IMR-90 (cell line): ENCODE measurements around the gene ZDHHC24. TPM values are rescaled to one million over a fixed set of nuclear protein-coding genes. Genes with fewer than 3 reads are reported as not detected.

Source experiments
- ATAC-seq: fragments of 200-7000 bp; cut with Tn5 transposase; 2 replicates; pipeline ENCODE4 v1.9.1; 2020; ENCODE audit warnings: low read depth, mild to moderate bottlenecking, moderate library complexity
- Bru-seq: library from RNA; stranded (reverse); fragments of 400-500 nt; gene quantifications from one replicate; lab custom pipeline; 2021; lab: Mats Ljungman, UMichigan
- BruChase-seq, 2 experiments: library from RNA; stranded (reverse); fragments of 400-500 nt; gene quantifications; one replicate each; lab custom pipeline; 2021; lab: Mats Ljungman, UMichigan
- BruUV-seq: library from RNA; stranded (reverse); fragments of 400-500 nt; replicated peaks from 2 replicates; lab custom pipeline; 2021; lab: Mats Ljungman, UMichigan
- CTCF ChIA-PET: fragments of 300-600 bp; formaldehyde crosslinking; extraction: SDS; loops from one replicate; lab custom pipeline; 2021; ENCODE audit warnings: antibody characterized with exemption; lab: Yijun Ruan, JAX
- POLR2A ChIA-PET: fragments of 300-600 bp; sonication (Branson Sonifier 250); formaldehyde crosslinking; loops from one replicate; lab custom pipeline; 2022; ENCODE audit warnings: antibody characterized with exemption; ENCODE audit not compliant: unreplicated experiment; lab: Charles Lee
- DNase-seq: peaks from one replicate; pipeline ENCODE4 v3.0.0; 2013
- H2AFZ ChIP-seq: replicated peaks from 2 replicates; pipeline ENCODE3; 2013; ENCODE audit warnings: low read length, mild to moderate bottlenecking; ENCODE audit not compliant: poor library complexity
- H2AK5ac ChIP-seq: 2 replicates; pipeline ENCODE4 v1.6.1; 2013; ENCODE audit warnings: low read depth, low read length, inconsistent platforms
- H2AK9ac ChIP-seq: replicated peaks from 2 replicates; pipeline ENCODE3; 2013; ENCODE audit warnings: mild to moderate bottlenecking, low read depth, low read length, moderate library complexity; ENCODE audit not compliant: poor library complexity
- H2BK120ac ChIP-seq: 2 replicates; pipeline ENCODE4 v1.6.1; 2013; ENCODE audit warnings: low read depth, low read length, inconsistent platforms
- H2BK15ac ChIP-seq: 3 replicates; pipeline ENCODE4 v1.6.1; 2013; ENCODE audit warnings: low read depth, low read length, inconsistent platforms
- H2BK20ac ChIP-seq: 2 replicates; pipeline ENCODE4 v1.6.1; 2013; ENCODE audit warnings: low read depth, mild to moderate bottlenecking, inconsistent platforms, low read length, moderate library complexity
- H2BK5ac ChIP-seq: 2 replicates; pipeline ENCODE4 v1.6.1; 2013; ENCODE audit warnings: mild to moderate bottlenecking, low read depth, low read length, inconsistent platforms; ENCODE audit not compliant: poor library complexity, severe bottlenecking
- H3K14ac ChIP-seq: replicated peaks from 2 replicates; pipeline ENCODE4 v1.6.1; 2013; ENCODE audit warnings: low read depth, low read length, inconsistent platforms
- H3K18ac ChIP-seq: 2 replicates; pipeline ENCODE4 v1.6.1; 2013; ENCODE audit warnings: low read depth, low read length, control low read depth
- H3K23ac ChIP-seq: 2 replicates; pipeline ENCODE4 v1.6.1; 2013; ENCODE audit warnings: low read depth, low read length, inconsistent platforms
- H3K27ac ChIP-seq: 2 replicates; pipeline ENCODE4 v1.5.1; 2013; ENCODE audit warnings: mild to moderate bottlenecking, control low read depth, low read length; ENCODE audit not compliant: insufficient read depth
- H3K27me3 ChIP-seq: 2 replicates; pipeline ENCODE4 v1.6.1; 2013; ENCODE audit warnings: low read length; ENCODE audit not compliant: control insufficient read depth, insufficient read depth
- H3K36me3 ChIP-seq: 2 replicates; pipeline ENCODE4 v1.6.1; 2013; ENCODE audit warnings: low read length, mixed read lengths; ENCODE audit not compliant: control insufficient read depth, insufficient read depth
- H3K4ac ChIP-seq: 2 replicates; pipeline ENCODE4 v1.6.1; 2013; ENCODE audit warnings: low read depth, low read length, inconsistent platforms
- H3K4me1 ChIP-seq: 2 replicates; pipeline ENCODE4 v1.6.1; 2013; ENCODE audit warnings: low read length, mixed read lengths; ENCODE audit not compliant: control insufficient read depth, insufficient read depth
- H3K4me2 ChIP-seq: 2 replicates; pipeline ENCODE4 v1.6.1; 2013; ENCODE audit warnings: low read depth, mild to moderate bottlenecking, control low read depth, low read length, moderate library complexity
- H3K4me3 ChIP-seq: 2 replicates; pipeline ENCODE4 v1.5.1; 2013; ENCODE audit warnings: low read depth, mild to moderate bottlenecking, control low read depth, low read length, moderate library complexity; ENCODE audit not compliant: insufficient read depth
- H3K56ac ChIP-seq: 2 replicates; pipeline ENCODE4 v1.6.1; 2013; ENCODE audit warnings: low read length, inconsistent platforms; ENCODE audit not compliant: insufficient read depth; ENCODE audit errors: extremely low read depth
- H3K79me1 ChIP-seq, 2 experiments: 2 replicates each; pipeline ENCODE4 v1.6.1; 2013; ENCODE audit warnings: low read length in 2 of 2, inconsistent platforms in 1 of 2, low read depth in 1 of 2
- H3K9ac ChIP-seq: 2 replicates; pipeline ENCODE4 v1.6.1; 2013; ENCODE audit warnings: low read depth, low read length, control low read depth
- H3K9me1 ChIP-seq: 2 replicates; pipeline ENCODE4 v1.6.1; 2013; ENCODE audit warnings: low read length, inconsistent platforms; ENCODE audit not compliant: insufficient read depth
- H3K9me3 ChIP-seq: 2 replicates; pipeline ENCODE4 v1.6.1; 2013; ENCODE audit warnings: low read length; ENCODE audit not compliant: control insufficient read depth, insufficient read depth
- H4K20me1 ChIP-seq: 2 replicates; pipeline ENCODE4 v1.6.1; 2013; ENCODE audit warnings: low read length, inconsistent platforms; ENCODE audit not compliant: insufficient read depth
- H4K5ac ChIP-seq: 2 replicates; pipeline ENCODE4 v1.6.1; 2013; ENCODE audit warnings: mild to moderate bottlenecking, low read depth, low read length, control low read depth
- H4K8ac ChIP-seq, 2 experiments: 2 replicates each; pipeline ENCODE4 v1.6.1; 2013; ENCODE audit warnings: low read depth in 2 of 2, low read length in 2 of 2, control low read depth in 1 of 2, inconsistent platforms in 1 of 2
- H4K91ac ChIP-seq: 2 replicates; pipeline ENCODE4 v1.6.1; 2013; ENCODE audit warnings: low read depth, low read length, inconsistent platforms; ENCODE audit not compliant: insufficient read depth
- BHLHE40 ChIP-seq: fragments of 150-350 bp; IDR thresholded peaks from 2 replicates; pipeline ENCODE4 v1.6.1; 2016; ENCODE audit warnings: mild to moderate bottlenecking, low read depth, low read length
- CTCF ChIP-seq: conservative IDR thresholded peaks from 2 replicates; pipeline ENCODE4 v1.5.1; 2012; ENCODE audit warnings: mild to moderate bottlenecking, low read depth, low read length, improper control_type of control experiment
- FOS ChIP-seq: fragments of 150-350 bp; IDR thresholded peaks from 2 replicates; pipeline ENCODE4 v1.6.1; 2016; ENCODE audit warnings: low read depth, low read length
- MAZ ChIP-seq: IDR thresholded peaks from 2 replicates; pipeline ENCODE4 v1.6.1; 2012; ENCODE audit warnings: low read depth, mild to moderate bottlenecking, low read length, improper control_type of control experiment, moderate library complexity, borderline replicate concordance
- MXI1 ChIP-seq: IDR thresholded peaks from 2 replicates; pipeline ENCODE4 v1.6.1; 2012; ENCODE audit warnings: low read depth, mild to moderate bottlenecking, low read length, moderate library complexity, borderline replicate concordance
- POLR2A ChIP-seq: IDR thresholded peaks from 2 replicates; pipeline ENCODE4 v1.6.1; 2012; ENCODE audit warnings: mild to moderate bottlenecking, low read depth, low read length
- RCOR1 ChIP-seq: IDR thresholded peaks from 2 replicates; pipeline ENCODE4 v1.6.1; 2012; ENCODE audit warnings: mild to moderate bottlenecking, low read length, improper control_type of control experiment; ENCODE audit not compliant: insufficient replicate concordance
- RFX5 ChIP-seq: IDR thresholded peaks from 2 replicates; pipeline ENCODE4 v1.8.0; 2012; ENCODE audit warnings: low read depth, mild to moderate bottlenecking, low read length, moderate library complexity
- WGBS, 2 experiments: methylation state at CpG; one replicate each; pipeline versions ENCODE4 v1.1.5 to v1.1.7; 2013; ENCODE audit warnings: missing lambda C conversion rate in 2 of 2; ENCODE audit not compliant: insufficient read length in 1 of 2; ENCODE audit errors: extremely low coverage in 2 of 2; 5-methylcytosine and 5-hydroxymethylcytosine counted together
- dilution Hi-C: fragments of 300-500 bp; cut with HindIII; formaldehyde crosslinking; loops from one replicate; pipeline ENCODE4 v1.14.3; 2018; ENCODE audit warnings: low sequenced_read_pairs; ENCODE audit not compliant: unreplicated experiment
- in situ Hi-C: fragments of 300-500 bp; cut with MboI; formaldehyde crosslinking; loops from 3 replicates; pipeline ENCODE4 v1.14.3; 2019; ENCODE audit warnings: low sequenced_read_pairs, inconsistent platforms, mixed read lengths
- intact Hi-C: fragments of 100-400 bp; cut with micrococcal nuclease; formaldehyde crosslinking; loops from 2 replicates; pipeline ENCODE4 v1.10.0; 2022
- long read RNA-seq: library from polyadenylated mRNA; unstranded; transcript quantifications from one replicate; pipeline ENCODE4 v2.0.0, GENCODE V29; 2021; ENCODE audit not compliant: unreplicated experiment
- polyA plus RNA-seq, 3 experiments: library from polyadenylated mRNA; depleted of rRNA; stranded (reverse); fragments of >200 nt; gene quantifications; 2 replicates each; pipeline ENCODE4 v1.2.3, GENCODE V29; 2012; ENCODE audit warnings: low replicate concordance in 1 of 3
- total RNA-seq: library from RNA; depleted of rRNA; stranded (reverse); fragments of >200 nt; gene quantifications from 2 replicates; pipeline ENCODE4 v1.2.3, GENCODE V29; 2012; rRNA removed
- TF ChIP-seq, protein P1 (sequence below): fragments of 150-350 bp; IDR thresholded peaks from 2 replicates; pipeline ENCODE4 v1.6.1; 2017; ENCODE audit warnings: mild to moderate bottlenecking, antibody characterized with exemption, low read length, low read depth
- TF ChIP-seq, protein P2 (sequence below): fragments of 150-350 bp; IDR thresholded peaks from 2 replicates; pipeline ENCODE4 v1.6.1; 2016; ENCODE audit warnings: low read depth, mild to moderate bottlenecking, low read length, moderate library complexity, borderline replicate concordance

Gene ZDHHC24
- total RNA-seq (3.2 and 3.6 TPM in 2 replicates), polyA plus RNA-seq (2012; rRNA removed) (10.9 and 18.1 TPM in 2 replicates), Bru-seq, nascent RNA (percentile 47 among the genes with signal in this experiment), BruChase-seq, experiment 1, labeled RNA remaining after a 6-hour chase (percentile 68 among the genes with signal in this experiment), BruChase-seq, experiment 2, labeled RNA remaining after a 2-hour chase (percentile 65 among the genes with signal in this experiment)
- 11.6 and 19.1 TPM in 2 replicates for polyA plus RNA-seq (2012; cell fraction: cytosol; rRNA removed)
- polyA plus RNA-seq (2012; cell fraction: nucleus; rRNA removed; ENCODE audit: low replicate concordance): 4.9 and 7.9 TPM in 2 replicates
- long read RNA-seq, full-length matches to known transcripts: 37 of 55 reads
- long read RNA-seq, partial matches to known transcripts: 3 of 55 reads
- long read RNA-seq, other reads (novel, unspliced or antisense): 15 of 55 reads

DNA sequence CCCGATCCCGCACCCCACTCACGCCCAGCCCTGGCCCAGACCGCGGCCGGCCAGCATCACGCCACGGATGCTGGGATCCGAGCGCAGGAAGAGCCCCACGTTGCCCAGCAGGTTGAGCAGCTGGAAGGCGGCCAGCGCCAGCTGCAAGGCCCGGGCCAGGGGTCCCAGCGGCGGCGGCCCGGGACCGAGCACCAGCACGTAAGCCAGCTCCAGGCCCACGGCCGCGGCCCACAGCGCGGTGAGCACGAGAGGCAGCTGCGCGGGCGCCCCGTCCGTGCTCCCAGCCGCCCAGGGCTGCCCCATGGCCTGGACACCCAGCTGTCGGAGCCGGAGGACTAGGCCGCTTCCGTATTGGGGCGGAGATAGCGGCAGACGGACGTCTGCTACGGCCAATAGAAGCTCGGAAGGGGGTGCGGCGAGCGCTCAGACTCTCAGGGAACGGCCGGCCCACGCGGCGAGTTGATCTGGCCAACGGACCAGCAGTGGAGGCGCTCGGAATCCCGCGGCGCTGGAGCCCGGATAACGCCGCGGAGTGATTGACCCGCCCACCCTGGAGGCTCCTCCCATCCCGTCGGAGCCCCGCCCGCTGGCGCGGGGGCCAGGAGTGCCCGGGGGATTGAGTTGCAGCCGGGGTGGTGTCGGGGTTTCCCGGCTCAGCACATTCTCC is at the start of gene ZDHHC24:
Gene ZDHHC24, minus strand, starts transcription at position 348 of the 667 bp plus-strand sequence. Its CDS starts 45 bp downstream, at position 303.
- peak within 1 kb of the TSS; percentile 8; the same call in 1 of the 2 replicates for H4K5ac ChIP-seq
- in situ Hi-C loops (no loop called here), intact Hi-C loops (loop anchor here (1.0 to 2.0 kb wide), 2 partner anchors 93 to 131 kb away; partner anchors contain the start of genes RBM4 and RBM4B), dilution Hi-C loops (no loop called here)
- H3K9ac ChIP-seq: peak within 1 kb of the TSS; percentile 35
- H3K14ac ChIP-seq: peak within 1 kb of the TSS; percentile 44; the same call in 1 of the 2 replicates
- H2AFZ ChIP-seq: peak within 1 kb of the TSS; percentile 97
- peak within 1 kb of the TSS; percentile 30; the same call in 1 of the 2 replicates for H3K27ac ChIP-seq
- peak within 1 kb of the TSS; percentile 62; the same call in 1 of the 2 replicates for H3K4ac ChIP-seq
- H3K4me2 ChIP-seq: peak within 1 kb of the TSS; percentile 86
- no peak within 1 kb of the TSS for H2AK5ac ChIP-seq
- H3K56ac ChIP-seq: peak within 1 kb of the TSS; percentile 47; the same call in 1 of the 2 replicates
- H4K20me1 ChIP-seq: peaks cover 4% of the 10 kb centered on the region; the same call in 1 of the 2 replicates
- H3K36me3 ChIP-seq: peaks cover 12% of the 10 kb centered on the region; the same call in 1 of the 2 replicates
- ChIA-PET CTCF (interaction anchor here (1.3 kb wide), 1 partner anchor 132 kb away, joined by 7 read pairs; the partner anchor contains the start of gene RBM4B), POLR2A (no interaction called here)
- H3K23ac ChIP-seq: no peak within 1 kb of the TSS
- peak within 1 kb of the TSS; percentile 32; the same call in 1 of the 2 replicates for H4K91ac ChIP-seq
- peak within 1 kb of the TSS; percentile 93 for H2AK9ac ChIP-seq
- no peak within 1 kb of the TSS for H2BK15ac ChIP-seq
- BruUV-seq: no TSS peak
- no peak within 1 kb of the TSS for H2BK120ac ChIP-seq
- peaks cover 23% of the 10 kb centered on the region for H3K27me3 ChIP-seq
- H3K9me3 ChIP-seq: no peaks in the 10 kb centered on the region
- 1% methylated on average over 36 of the region's 71 CpGs; no CpG with 5 or more reads in 1 of the 2 experiments for WGBS, 2 experiments
- H3K4me3 ChIP-seq: peak within 1 kb of the TSS; percentile 75
- DNase-seq (peak; percentile 95), ATAC-seq (peak; percentile 96)
- peaks cover 5% of the 10 kb centered on the region; the same call in 1 of the 2 replicates for H3K9me1 ChIP-seq
- peak within 1 kb of the TSS; percentile 3; the same call in 1 of the 2 replicates for H3K18ac ChIP-seq
- H3K4me1 ChIP-seq: peaks cover 6% of the 10 kb centered on the region
- no peak within 1 kb of the TSS for H2BK20ac ChIP-seq
- peak within 1 kb of the TSS; percentile 72 to 84 for H4K8ac ChIP-seq
- peaks cover 3 to 19% of the 10 kb centered on the region in 2 experiments; a peak in 2 of 4 replicates for H3K79me1 ChIP-seq
- no peak within 1 kb of the TSS for H2BK5ac ChIP-seq
- TF ChIP-seq RFX5: no peak
- TF ChIP-seq POLR2A: peak; percentile 87
- TF ChIP-seq MAZ: peak; percentile 71; the same call in 1 of the 2 replicates
- no peak for TF ChIP-seq CTCF
- TF ChIP-seq, protein P1, sequence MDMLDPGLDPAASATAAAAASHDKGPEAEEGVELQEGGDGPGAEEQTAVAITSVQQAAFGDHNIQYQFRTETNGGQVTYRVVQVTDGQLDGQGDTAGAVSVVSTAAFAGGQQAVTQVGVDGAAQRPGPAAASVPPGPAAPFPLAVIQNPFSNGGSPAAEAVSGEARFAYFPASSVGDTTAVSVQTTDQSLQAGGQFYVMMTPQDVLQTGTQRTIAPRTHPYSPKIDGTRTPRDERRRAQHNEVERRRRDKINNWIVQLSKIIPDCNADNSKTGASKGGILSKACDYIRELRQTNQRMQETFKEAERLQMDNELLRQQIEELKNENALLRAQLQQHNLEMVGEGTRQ: no peak
- no peak for TF ChIP-seq RCOR1
- TF ChIP-seq, protein P2, sequence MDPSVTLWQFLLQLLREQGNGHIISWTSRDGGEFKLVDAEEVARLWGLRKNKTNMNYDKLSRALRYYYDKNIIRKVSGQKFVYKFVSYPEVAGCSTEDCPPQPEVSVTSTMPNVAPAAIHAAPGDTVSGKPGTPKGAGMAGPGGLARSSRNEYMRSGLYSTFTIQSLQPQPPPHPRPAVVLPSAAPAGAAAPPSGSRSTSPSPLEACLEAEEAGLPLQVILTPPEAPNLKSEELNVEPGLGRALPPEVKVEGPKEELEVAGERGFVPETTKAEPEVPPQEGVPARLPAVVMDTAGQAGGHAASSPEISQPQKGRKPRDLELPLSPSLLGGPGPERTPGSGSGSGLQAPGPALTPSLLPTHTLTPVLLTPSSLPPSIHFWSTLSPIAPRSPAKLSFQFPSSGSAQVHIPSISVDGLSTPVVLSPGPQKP: no peak
- peak; percentile 90; the same call in 1 of the 2 replicates for TF ChIP-seq MXI1
- no peak for TF ChIP-seq BHLHE40
- TF ChIP-seq FOS: no peak
